HepG2 (cell line): ENCODE results near the gene RAPH1. TPM values are rescaled to one million over a fixed set of nuclear protein-coding genes. Genes with fewer than 3 reads are reported as not detected.

Source experiments
- ATAC-seq: fragments of 200-7000 bp; cut with Tn5 transposase; 3 replicates; pipeline ENCODE4 v1.9.1; 2020; ENCODE audit warnings: mild to moderate bottlenecking, moderate library complexity
- BruUV-seq: library from RNA; stranded (reverse); fragments of 400-500 nt; replicated peaks from 2 replicates; lab custom pipeline; 2021; lab: Mats Ljungman, UMichigan
- CTCF ChIA-PET: fragments of 300-600 bp; formaldehyde crosslinking; extraction: SDS; loops from one replicate; lab custom pipeline; 2021; ENCODE audit warnings: low total read pairs, inconsistent platforms, low intra/inter-chr PET ratio; lab: Yijun Ruan, JAX
- POLR2A ChIA-PET: fragments of 350-600 bp; sonication (Branson Sonifier 250); formaldehyde crosslinking; loops from one replicate; lab custom pipeline; 2020; ENCODE audit warnings: antibody characterized with exemption, inconsistent platforms; lab: Yijun Ruan, JAX
- DNase-seq: peaks from one replicate; pipeline ENCODE4 v3.0.0-alpha.2; 2015; ENCODE audit warnings: low spot score
- FAIRE-seq: peaks from 3 replicates; lab custom pipeline; 2011; peaks lifted over from hg19 to GRCh38; lab: Jason Lieb, UNC
- H2AFZ ChIP-seq: one replicate; pipeline ENCODE4 v1.6.1; 2011; ENCODE audit warnings: low read length, inconsistent platforms
- H3K27ac ChIP-seq: fragments of 300-600 bp; 3 replicates; pipeline ENCODE4 v1.8.0; 2011; ENCODE audit warnings: mixed run types, mild to moderate bottlenecking, mixed read lengths, low read length, inconsistent platforms; ENCODE audit not compliant: insufficient read depth; ENCODE audit errors: extremely low read length
- H3K27me3 ChIP-seq, 2 experiments: fragments of 200-600 bp in 1 of 2; 2 replicates in 1 of 2; 3 replicates in 1 of 2; pipeline versions ENCODE4 v1.6.0 to v1.8.0; 2011; ENCODE audit warnings: low read length in 2 of 2, mild to moderate bottlenecking in 2 of 2, moderate library complexity in 2 of 2, inconsistent platforms in 1 of 2; ENCODE audit not compliant: insufficient read depth in 2 of 2, control insufficient read depth in 1 of 2
- H3K36me3 ChIP-seq, 2 experiments: fragments of 200-600 bp in 1 of 2; replicated peaks in 1 of 2; 2 replicates in 1 of 2; 3 replicates in 1 of 2; pipeline versions ENCODE4 v1.5.1 to v1.8.0; 2011; ENCODE audit warnings: low read length in 2 of 2, inconsistent platforms in 1 of 2; ENCODE audit not compliant: insufficient read depth in 2 of 2, control insufficient read depth in 1 of 2
- H3K4me1 ChIP-seq: 2 replicates; pipeline ENCODE4 v1.5.1; 2012; ENCODE audit warnings: low read length, inconsistent platforms; ENCODE audit not compliant: insufficient read depth
- H3K4me2 ChIP-seq: 2 replicates; pipeline ENCODE4 v1.6.0; 2011; ENCODE audit warnings: low read depth, low read length, inconsistent platforms
- H3K4me3 ChIP-seq, 3 experiments: fragments of 200-600 bp in 1 of 3; sonication (generic), shearing (Covaris generic) in 1 of 3; replicated peaks in 1 of 3; 2 replicates each; pipeline ENCODE4 v1.5.1; 2011 to 2016; ENCODE audit warnings: low read length in 3 of 3, inconsistent platforms in 2 of 3, low read depth in 2 of 3, mild to moderate bottlenecking in 2 of 3, control low read depth in 1 of 3, mixed read lengths in 1 of 3; ENCODE audit not compliant: insufficient read depth in 1 of 3
- H3K79me2 ChIP-seq: one replicate; pipeline ENCODE4 v1.6.1; 2011; ENCODE audit warnings: low read length, inconsistent platforms; ENCODE audit not compliant: insufficient read depth
- H3K9ac ChIP-seq: 2 replicates; pipeline ENCODE4 v1.6.0; 2011; ENCODE audit warnings: mild to moderate bottlenecking, low read depth, low read length, inconsistent platforms; ENCODE audit not compliant: insufficient read depth
- H3K9me3 ChIP-seq: 2 replicates; pipeline ENCODE4 v1.5.1; 2012; ENCODE audit warnings: mild to moderate bottlenecking, low read length
- H4K20me1 ChIP-seq: 2 replicates; pipeline ENCODE4 v1.6.0; 2011; ENCODE audit warnings: inconsistent platforms, mild to moderate bottlenecking, low read length, moderate library complexity; ENCODE audit not compliant: insufficient read depth
- ERF ChIP-seq: IDR thresholded peaks from 2 replicates; pipeline ENCODE4 v1.6.1; 2018; ENCODE audit warnings: missing biosample characterization, missing genetic modification reagents
- GATAD1 ChIP-seq: IDR thresholded peaks from 2 replicates; pipeline ENCODE4 v1.6.1; 2016; ENCODE audit warnings: missing genetic modification reagents, missing compliant biosample characterization
- HNRNPH1 ChIP-seq: fragments of 200-400 bp; formaldehyde crosslinking; optimal IDR thresholded peaks from 2 replicates; pipeline ENCODE3; 2017; ENCODE audit warnings: mild to moderate bottlenecking, low read depth, low read length
- HNRNPLL ChIP-seq: fragments of 200-400 bp; formaldehyde crosslinking; IDR thresholded peaks from 2 replicates; pipeline ENCODE4 v1.6.1; 2017; ENCODE audit warnings: mild to moderate bottlenecking, low read depth, low read length; ENCODE audit not compliant: poor library complexity, severe bottlenecking
- JDP2 ChIP-seq: sonication (generic); formaldehyde crosslinking; IDR thresholded peaks from 2 replicates; pipeline ENCODE4 v1.8.1; 2022; ENCODE audit warnings: missing genetic modification reagents, borderline replicate concordance
- MEIS2 ChIP-seq: sonication (generic); formaldehyde crosslinking; IDR thresholded peaks from 2 replicates; pipeline ENCODE4 v1.9.0; 2021; ENCODE audit warnings: mild to moderate bottlenecking, missing genetic modification reagents
- MYC ChIP-seq: sonication (generic); formaldehyde crosslinking; IDR thresholded peaks from 2 replicates; pipeline ENCODE4 v1.9.0; 2021; ENCODE audit warnings: missing genetic modification reagents, borderline replicate concordance
- PRMT3 ChIP-seq: sonication (generic); formaldehyde crosslinking; IDR thresholded peaks from 2 replicates; pipeline ENCODE4 v1.8.1; 2022; ENCODE audit warnings: low read depth, mild to moderate bottlenecking, moderate library complexity, missing genetic modification reagents, borderline replicate concordance
- RARG ChIP-seq: sonication (generic); formaldehyde crosslinking; IDR thresholded peaks from 2 replicates; pipeline ENCODE4 v1.4.0; 2020; ENCODE audit warnings: low read depth, mild to moderate bottlenecking, missing genetic modification reagents
- ZFP41 ChIP-seq: sonication (generic); formaldehyde crosslinking; IDR thresholded peaks from 2 replicates; pipeline ENCODE4 v1.4.0; 2020; ENCODE audit warnings: mild to moderate bottlenecking, missing genetic modification reagents, borderline replicate concordance
- ZNF34 ChIP-seq: sonication (generic); formaldehyde crosslinking; IDR thresholded peaks from 2 replicates; pipeline ENCODE4 v1.4.0; 2020; ENCODE audit warnings: mild to moderate bottlenecking, missing genetic modification reagents, borderline replicate concordance
- ZNF430 ChIP-seq: sonication (generic); formaldehyde crosslinking; IDR thresholded peaks from 2 replicates; pipeline ENCODE4 v1.9.0; 2021; ENCODE audit warnings: mild to moderate bottlenecking, missing genetic modification reagents
- ZNF672 ChIP-seq: sonication (generic); formaldehyde crosslinking; IDR thresholded peaks from 2 replicates; pipeline ENCODE4 v1.8.1; 2022; ENCODE audit warnings: missing genetic modification reagents
- WGBS: methylation state at CpG from one replicate; pipeline ENCODE4 v1.1.6; 2017; ENCODE audit warnings: low lambda C conversion rate; 5-methylcytosine and 5-hydroxymethylcytosine counted together
- in situ Hi-C: cut with HindIII; loops from 2 replicates; pipeline ENCODE4 v1.10.0; 2017; ENCODE audit warnings: low pct_unique_long_range_greater_than_20kb; ENCODE audit not compliant: extremely low pct_ligation_motif_present
- intact Hi-C: fragments of 100-400 bp; cut with micrococcal nuclease; formaldehyde crosslinking; loops from one replicate; pipeline ENCODE4 v1.10.0; 2022; ENCODE audit not compliant: unreplicated experiment
- polyA plus RNA-seq, 8 experiments: library from polyadenylated mRNA; depleted of rRNA in 3 of 8; stranded (reverse) in 7 of 8; unstranded in 1 of 8; fragments of >200 nt; fragmentation: Illumina TruSeq in 4 of 8; extraction: Trizol in 4 of 8; gene quantifications; 2 replicates each; pipeline versions ENCODE4 v1.2.1 to v1.2.3, GENCODE V29; 2011 to 2016; ENCODE audit warnings: low read depth in 4 of 8, missing spikeins in 1 of 8, mixed read lengths in 1 of 8; ENCODE audit not compliant: insufficient read depth in 1 of 8
- total RNA-seq, 5 experiments: library from RNA; depleted of rRNA; stranded (reverse); fragments of >200 nt; fragmentation: Illumina TruSeq; extraction: Trizol; gene quantifications; 2 replicates each; pipeline ENCODE4 v1.2.3, GENCODE V29; 2016; ENCODE audit warnings: low read depth in 1 of 5
- TF ChIP-seq, protein P1 (sequence below): sonication (generic); formaldehyde crosslinking; IDR thresholded peaks from 2 replicates; pipeline ENCODE4 v1.5.1; 2020; ENCODE audit warnings: mild to moderate bottlenecking, missing genetic modification reagents, moderate library complexity
- TF ChIP-seq, protein P2 (sequence below): IDR thresholded peaks from 2 replicates; pipeline ENCODE4 v1.6.1; 2016

The RAPH1 gene
- total and polyA plus RNA-seq, 2 of the 13 experiments (the other 11 are each of a cell fraction or from before 2014, with no cell fraction given) = 5.3 to 6.7 TPM

DNA sequence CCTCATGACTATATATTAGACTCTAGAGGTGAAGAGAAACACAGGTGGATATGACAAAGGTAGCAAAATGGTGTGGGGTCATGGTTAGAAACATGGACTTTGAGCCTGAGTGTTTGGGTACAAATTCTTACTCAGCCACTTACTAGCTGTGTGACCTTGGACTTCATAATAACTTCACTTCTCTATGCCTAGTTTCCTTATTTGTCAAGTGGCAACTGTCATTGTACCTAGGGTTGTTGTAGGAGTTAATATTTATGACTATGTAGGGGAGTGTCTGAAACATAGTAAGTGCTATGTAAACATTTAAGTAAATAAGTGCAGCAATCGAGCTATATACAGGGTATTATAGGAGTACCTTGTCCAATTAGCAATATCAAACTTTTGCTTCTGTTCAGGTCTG, 49.7 kb upstream of the RAPH1 start (continued):
- no peak for TF ChIP-seq JDP2

- Histone ChIP-seq H3K9me3 (no peaks in the 10 kb centered on the region), H3K27ac (no peak overlapping the region), H3K36me3 (no peaks in the 10 kb centered on the region), H3K27me3 (no peaks in the 10 kb centered on the region), H4K20me1 (no peaks in the 10 kb centered on the region), H3K4me1 (peaks cover 35% of the 10 kb centered on the region), H2AFZ (no peak overlapping the region), H3K9ac (no peak overlapping the region), H3K79me2 (no peaks in the 10 kb centered on the region), H3K4me2 (no peak overlapping the region), H3K4me3 (no peak overlapping the region)
- DNase-seq = no peak
- ATAC-seq = peak; percentile 35
- CTCF ChIA-PET = no interaction called here
- TF ChIP-seq GATAD1 (CRISPR knock-in tag) = no peak
- no peak for TF ChIP-seq MEIS2 (CRISPR knock-in tag)
- no peak for TF ChIP-seq PRMT3 (CRISPR knock-in tag)
- no peak for TF ChIP-seq ZFP41 (CRISPR knock-in tag)
- TF ChIP-seq HNRNPH1 = no peak
- TF ChIP-seq RARG (CRISPR knock-in tag) = no peak
- no peak for TF ChIP-seq ZNF672 (CRISPR knock-in tag)
- no peak for TF ChIP-seq ERF (CRISPR knock-in tag)
- TF ChIP-seq, protein P1, sequence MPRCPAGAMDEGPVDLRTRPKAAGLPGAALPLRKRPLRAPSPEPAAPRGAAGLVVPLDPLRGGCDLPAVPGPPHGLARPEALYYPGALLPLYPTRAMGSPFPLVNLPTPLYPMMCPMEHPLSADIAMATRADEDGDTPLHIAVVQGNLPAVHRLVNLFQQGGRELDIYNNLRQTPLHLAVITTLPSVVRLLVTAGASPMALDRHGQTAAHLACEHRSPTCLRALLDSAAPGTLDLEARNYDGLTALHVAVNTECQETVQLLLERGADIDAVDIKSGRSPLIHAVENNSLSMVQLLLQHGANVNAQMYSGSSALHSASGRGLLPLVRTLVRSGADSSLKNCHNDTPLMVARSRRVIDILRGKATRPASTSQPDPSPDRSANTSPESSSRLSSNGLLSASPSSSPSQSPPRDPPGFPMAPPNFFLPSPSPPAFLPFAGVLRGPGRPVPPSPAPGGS (CRISPR knock-in tag) = no peak
- TF ChIP-seq MYC (CRISPR knock-in tag) = no peak
- no peak for TF ChIP-seq HNRNPLL
- TF ChIP-seq ZNF34 = no peak
- TF ChIP-seq ZNF430 (CRISPR knock-in tag) = no peak
- TF ChIP-seq, protein P2, sequence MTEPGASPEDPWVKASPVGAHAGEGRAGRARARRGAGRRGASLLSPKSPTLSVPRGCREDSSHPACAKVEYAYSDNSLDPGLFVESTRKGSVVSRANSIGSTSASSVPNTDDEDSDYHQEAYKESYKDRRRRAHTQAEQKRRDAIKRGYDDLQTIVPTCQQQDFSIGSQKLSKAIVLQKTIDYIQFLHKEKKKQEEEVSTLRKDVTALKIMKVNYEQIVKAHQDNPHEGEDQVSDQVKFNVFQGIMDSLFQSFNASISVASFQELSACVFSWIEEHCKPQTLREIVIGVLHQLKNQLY (CRISPR knock-in tag) = no peak
- no peak for FAIRE-seq
- 10% methylated on average over 2 of the region's 2 CpGs for WGBS
- intact Hi-C loops (no loop called here), in situ Hi-C loops (no loop called here)
- no TSS peak for BruUV-seq
- POLR2A ChIA-PET = interaction anchor here (1.2 kb wide), 1 partner anchor 199 kb away, joined by 3 read pairs; no protein-coding TSS in a partner anchor
Measured at GRCh38 chr2:203583701-203584100, 48.6 kb upstream of the RAPH1 start.
